Measurements from ENCODE around the gene OXCT2.

DNA sequence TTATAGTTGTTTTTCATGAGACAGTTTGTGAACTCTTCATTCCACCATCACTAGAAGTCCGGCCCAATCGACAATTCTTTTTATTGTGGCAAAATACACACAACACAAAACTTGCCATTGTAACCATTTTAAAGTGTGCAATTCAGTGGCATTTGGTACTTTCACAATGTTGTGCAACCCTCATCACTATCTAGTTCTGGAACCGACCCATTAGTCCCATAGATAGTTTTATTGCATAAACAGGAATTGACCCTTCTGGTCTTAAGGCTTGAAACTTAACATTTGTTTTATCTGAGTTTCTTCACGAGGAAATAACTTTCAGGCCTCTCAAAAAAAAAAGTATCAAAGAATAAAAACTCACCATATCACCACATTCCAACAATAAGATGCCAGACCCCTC is 41.3 kb downstream of the OXCT2 start:
- TF ChIP-seq EZH2 (IDR thresholded peaks at IDR 0.05; ENCODE audit: insufficient read depth, poor library complexity, severe bottlenecking) (no peak), EZH2phosphoT487 (IDR thresholded peaks at IDR 0.05; ENCODE audit: insufficient read depth, low read depth) (no peak)
